CD1c-positive myeloid dendritic cell (primary cell): ENCODE data around the gene CCR2.

Source experiments
- DNase-seq: peaks from one replicate; pipeline ENCODE4 v3.0.0-alpha.2; 2016; ENCODE audit errors: extremely low spot score

The CCR2 gene

GRCh38 chr3:46354984-46355383 is 1.1 kb downstream of the CCR2 start:
- DNase-seq: no peak

DNA sequence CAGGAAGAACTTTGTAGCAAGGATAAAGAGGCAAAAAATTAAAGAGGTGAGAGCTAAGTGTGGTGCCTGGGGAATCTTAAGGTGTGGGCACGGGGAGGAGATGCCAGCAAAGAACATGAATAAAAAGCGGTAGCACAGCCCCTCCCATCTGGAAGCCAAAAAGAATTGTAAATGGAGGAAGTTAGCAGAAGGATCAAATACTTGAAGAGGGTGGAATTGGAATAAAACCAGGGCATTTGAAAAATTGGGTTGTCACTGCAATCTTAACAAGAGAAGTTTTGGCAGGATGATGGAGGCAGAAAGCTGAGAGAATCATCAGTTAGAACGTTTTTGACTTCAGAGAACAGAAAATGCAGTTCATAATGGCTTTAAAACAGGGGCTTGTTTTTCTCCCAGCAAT is 2.4 kb downstream of the CCR2 start:
- DNase-seq: peak; percentile 29

DNA sequence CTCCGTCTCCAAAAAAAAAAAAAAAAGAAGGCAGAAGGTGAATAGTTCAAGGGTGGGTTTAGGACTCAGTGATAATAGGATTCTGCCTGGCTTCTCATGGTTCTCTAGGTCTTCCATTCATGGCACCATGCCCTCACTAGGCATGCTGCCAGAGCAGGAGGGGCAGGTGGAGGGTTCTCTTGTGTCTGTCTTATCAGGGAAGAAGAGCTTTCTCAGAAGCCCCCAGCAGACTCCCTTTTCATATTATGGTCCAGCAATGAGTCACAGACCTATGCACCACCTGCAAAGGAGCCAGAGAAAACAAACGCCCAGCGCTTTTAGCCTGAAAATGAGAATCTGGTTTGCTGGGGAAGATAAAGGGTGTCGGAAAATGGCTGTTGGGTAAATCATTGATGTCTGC is 3.0 kb downstream of the CCR2 start:
- no peak for DNase-seq

GRCh38 chr3:46358466-46358865 is 4.6 kb downstream of the CCR2 start:
- DNase-seq: no peak

DNA sequence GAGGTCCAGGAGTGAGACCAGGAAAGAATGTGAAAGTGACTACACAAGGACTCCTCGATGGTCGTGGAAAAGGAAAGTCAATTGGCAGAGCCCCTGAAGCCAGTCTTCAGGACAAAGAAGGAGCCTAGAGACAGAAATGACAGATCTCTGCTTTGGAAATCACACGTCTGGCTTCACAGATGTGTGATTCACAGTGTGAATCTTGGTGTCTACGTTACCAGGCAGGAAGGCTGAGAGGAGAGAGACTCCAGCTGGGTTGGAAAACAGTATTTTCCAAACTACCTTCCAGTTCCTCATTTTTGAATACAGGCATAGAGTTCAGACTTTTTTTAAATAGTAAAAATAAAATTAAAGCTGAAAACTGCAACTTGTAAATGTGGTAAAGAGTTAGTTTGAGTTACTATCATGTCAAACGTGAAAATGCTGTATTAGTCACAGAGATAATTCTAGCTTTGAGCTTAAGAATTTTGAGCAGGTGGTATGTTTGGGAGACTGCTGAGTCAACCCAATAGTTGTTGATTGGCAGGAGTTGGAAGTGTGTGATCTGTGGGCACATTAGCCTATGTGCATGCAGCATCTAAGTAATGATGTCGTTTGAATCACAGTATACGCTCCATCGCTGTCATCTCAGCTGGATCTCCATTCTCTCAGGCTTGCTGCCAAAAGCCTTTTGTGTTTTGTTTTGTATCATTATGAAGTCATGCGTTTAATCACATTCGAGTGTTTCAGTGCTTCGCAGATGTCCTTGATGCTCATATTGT is 6.0 kb downstream of the CCR2 start:
- peak; percentile 69 for DNase-seq

DNA sequence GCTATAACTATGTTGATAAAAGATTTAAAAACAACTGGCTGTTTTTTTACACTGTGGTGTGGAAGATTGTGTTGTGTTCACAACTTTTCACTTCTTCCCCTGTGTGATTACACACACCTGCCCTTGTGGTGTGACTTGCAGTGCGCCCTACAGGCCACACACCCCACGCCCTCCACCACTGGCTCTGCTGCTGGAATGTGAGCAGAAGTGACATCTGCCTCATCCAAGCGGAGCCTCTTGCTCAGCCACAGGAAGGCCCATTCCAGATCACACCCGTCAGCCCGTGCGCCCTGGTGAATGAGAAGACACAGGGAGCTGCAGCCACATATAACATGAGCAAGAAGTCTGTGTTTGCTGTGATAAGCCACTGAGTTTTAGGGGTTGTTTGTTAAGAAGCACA is 7.0 kb downstream of the CCR2 start:
- DNase-seq: peak; percentile 64

DNA sequence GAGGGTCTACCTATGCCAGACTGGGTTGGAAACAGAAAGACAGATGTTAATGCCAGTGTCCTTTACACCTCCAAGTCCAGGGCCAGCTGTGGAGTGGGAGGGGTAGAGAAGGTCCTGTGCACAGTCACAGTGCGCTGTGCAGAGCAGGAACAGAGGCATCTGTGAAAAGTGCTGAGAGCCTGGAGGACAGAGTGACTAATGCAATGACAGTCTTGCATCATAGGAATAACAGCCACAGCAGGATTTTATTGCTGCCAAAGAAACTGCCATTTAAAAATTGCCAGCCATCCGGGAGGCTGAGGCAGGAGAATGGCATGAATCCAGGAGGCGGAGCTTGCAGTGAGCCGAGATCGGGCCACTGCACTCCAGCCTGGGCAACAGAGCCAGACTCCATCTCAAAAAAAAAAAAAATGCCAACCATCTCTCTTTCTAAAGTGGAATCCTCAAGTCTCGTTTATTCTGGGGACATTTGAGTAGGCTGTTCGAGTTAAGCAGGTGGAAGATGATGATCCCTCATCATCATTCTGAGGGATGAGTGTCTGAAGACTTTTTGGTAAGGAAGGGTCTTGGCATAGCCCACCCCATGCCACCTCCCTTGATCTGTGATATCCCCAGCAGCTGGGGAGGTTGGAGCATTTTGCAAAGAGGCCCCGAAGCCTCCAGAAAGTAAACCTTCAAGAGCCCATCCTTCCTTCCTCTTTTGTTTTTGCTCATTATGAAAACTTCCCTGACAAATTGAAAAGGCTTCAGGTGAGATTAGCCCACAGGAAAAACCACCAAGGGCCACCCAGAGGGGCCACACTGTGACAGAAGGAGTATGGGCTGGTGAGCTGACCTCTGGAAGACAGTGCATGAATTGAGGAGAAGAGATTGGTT is 7.7 kb downstream of the CCR2 start:
- DNase-seq: peak; percentile 84

GRCh38 chr3:46365041-46365440 is 11.1 kb downstream of the CCR2 start:
- no peak for DNase-seq

DNA sequence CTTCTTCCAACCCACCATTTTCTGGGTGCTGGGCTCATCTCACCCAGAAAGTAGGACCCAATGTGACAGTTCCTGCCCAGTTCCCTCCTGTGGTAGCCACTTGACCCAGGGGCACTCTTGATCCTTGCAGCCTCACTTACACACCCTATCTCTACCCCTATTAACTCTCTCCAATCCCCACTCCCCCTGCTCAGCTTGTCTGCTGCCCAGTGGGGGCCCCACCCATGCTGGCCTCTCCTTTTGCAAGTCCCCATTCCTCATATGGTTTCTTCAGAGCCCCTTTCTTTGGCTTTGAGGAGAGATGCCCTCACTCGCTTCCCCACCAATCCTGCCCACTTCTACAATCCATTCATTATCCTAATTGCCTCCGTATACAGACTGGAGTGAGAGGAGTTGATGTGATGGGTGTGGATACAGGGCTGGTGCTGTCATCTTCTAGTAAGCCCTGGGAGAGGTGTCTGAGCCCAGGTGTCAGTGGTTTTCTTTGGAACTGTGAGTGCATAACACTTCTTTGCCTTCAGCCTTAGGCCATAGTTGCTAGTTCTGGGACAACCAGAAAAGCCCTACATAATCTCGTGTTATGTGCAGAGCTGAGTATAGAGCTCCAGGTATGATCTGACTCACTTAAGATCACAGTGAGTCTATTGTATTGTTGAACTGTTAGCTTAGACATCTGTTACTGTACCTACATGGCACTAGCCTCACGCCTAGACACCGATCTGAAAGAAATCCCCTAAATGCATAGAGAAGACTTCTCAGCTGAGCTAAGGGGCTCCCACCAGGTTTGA is 12.0 kb downstream of the CCR2 start:
- no peak for DNase-seq

GRCh38 chr3:46367811-46368210 is 13.9 kb downstream of the CCR2 start:
- DNase-seq: no peak

DNA sequence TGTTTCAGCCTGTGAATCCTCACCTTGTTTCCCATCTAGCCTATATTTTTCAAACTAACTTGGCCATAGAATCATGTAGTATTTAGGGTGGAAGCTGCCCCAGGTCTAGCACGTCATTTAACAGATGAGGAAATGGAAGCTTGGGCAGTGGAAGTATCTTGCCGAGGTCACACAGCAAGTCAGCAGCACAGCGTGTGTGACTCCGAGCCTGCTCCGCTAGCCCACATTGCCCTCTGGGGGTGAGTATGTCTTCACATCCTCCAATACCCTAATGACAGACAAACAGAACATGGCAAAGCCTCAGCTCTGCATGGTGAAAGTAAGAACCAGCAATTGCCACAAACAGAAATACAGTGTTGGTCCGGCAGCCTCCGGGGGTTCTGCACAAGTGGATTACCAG is 14.7 kb downstream of the CCR2 start:
- DNase-seq: peak; percentile 90

DNA sequence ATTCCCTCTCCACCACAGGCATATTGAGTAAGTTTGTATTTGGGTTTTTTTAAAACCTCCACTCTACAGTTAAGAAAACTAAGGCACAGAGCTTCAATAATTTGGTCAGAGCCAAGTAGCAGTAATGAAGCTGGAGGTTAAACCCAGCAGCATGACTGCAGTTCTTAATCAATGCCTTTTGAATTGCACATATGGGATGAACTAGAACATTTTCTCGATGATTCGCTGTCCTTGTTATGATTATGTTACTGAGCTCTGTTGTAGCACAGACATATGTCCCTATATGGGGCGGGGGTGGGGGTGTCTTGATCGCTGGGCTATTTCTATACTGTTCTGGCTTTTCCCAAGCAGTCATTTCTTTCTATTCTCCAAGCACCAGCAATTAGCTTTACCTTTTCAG is 15.2 kb downstream of the CCR2 start:
- no peak for DNase-seq

GRCh38 chr3:46369675-46370132 is 15.8 kb downstream of the CCR2 start:
- peak; percentile 36 for DNase-seq

GRCh38 chr3:46370839-46371518 is 17.1 kb downstream of the CCR2 start, which contains the start of gene CCR5:
Gene CCR5, plus strand, starts transcription at chr3:46370946. Its CDS starts 1,957 bp downstream, at chr3:46372903.
- DNase-seq: peak; percentile 42

DNA sequence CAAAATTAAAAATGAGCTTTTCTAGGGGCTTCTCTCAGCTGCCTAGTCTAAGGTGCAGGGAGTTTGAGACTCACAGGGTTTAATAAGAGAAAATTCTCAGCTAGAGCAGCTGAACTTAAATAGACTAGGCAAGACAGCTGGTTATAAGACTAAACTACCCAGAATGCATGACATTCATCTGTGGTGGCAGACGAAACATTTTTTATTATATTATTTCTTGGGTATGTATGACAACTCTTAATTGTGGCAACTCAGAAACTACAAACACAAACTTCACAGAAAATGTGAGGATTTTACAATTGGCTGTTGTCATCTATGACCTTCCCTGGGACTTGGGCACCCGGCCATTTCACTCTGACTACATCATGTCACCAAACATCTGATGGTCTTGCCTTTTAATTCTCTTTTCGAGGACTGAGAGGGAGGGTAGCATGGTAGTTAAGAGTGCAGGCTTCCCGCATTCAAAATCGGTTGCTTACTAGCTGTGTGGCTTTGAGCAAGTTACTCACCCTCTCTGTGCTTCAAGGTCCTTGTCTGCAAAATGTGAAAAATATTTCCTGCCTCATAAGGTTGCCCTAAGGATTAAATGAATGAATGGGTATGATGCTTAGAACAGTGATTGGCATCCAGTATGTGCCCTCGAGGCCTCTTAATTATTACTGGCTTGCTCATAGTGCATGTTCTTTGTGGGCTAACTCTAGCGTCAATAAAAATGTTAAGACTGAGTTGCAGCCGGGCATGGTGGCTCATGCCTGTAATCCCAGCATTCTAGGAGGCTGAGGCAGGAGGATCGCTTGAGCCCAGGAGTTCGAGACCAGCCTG is 17.8 kb downstream of the CCR2 start:
- DNase-seq: no peak

GRCh38 chr3:46372492-46373359 is 18.8 kb downstream of the CCR2 start:
- DNase-seq: peak; percentile 62

DNA sequence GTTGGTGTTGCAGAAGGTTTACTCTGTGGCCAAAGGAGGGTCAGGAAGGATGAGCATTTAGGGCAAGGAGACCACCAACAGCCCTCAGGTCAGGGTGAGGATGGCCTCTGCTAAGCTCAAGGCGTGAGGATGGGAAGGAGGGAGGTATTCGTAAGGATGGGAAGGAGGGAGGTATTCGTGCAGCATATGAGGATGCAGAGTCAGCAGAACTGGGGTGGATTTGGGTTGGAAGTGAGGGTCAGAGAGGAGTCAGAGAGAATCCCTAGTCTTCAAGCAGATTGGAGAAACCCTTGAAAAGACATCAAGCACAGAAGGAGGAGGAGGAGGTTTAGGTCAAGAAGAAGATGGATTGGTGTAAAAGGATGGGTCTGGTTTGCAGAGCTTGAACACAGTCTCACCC is 20.8 kb downstream of the CCR2 start:
- DNase-seq: no peak

GRCh38 chr3:46375218-46375617 is 21.3 kb downstream of the CCR2 start:
- no peak for DNase-seq

- no peak for DNase-seq
Measured at GRCh38 chr3:46375814-46376213, 21.9 kb downstream of the CCR2 start.
